Neuronal stem cell (in vitro differentiated cells): ENCODE results near the gene VPS37B.

Source experiments
- DNase-seq: peaks from one replicate; pipeline ENCODE4 v3.0.0-alpha.2; 2013; ENCODE audit warnings: low spot score
- H2AFZ ChIP-seq: one replicate; pipeline ENCODE4 v1.6.1; 2013; ENCODE audit warnings: mild to moderate bottlenecking, low read length, inconsistent platforms
- H2AK5ac ChIP-seq: 2 replicates; pipeline ENCODE4 v1.6.1; 2013; ENCODE audit warnings: low read depth, mild to moderate bottlenecking, inconsistent platforms, low read length, moderate library complexity, mixed read lengths
- H2BK120ac ChIP-seq: 2 replicates; pipeline ENCODE4 v1.6.1; 2013; ENCODE audit warnings: low read depth, mild to moderate bottlenecking, inconsistent platforms, low read length, moderate library complexity, mixed read lengths
- H2BK12ac ChIP-seq: one replicate; pipeline ENCODE4 v1.6.1; 2013; ENCODE audit warnings: low read length, inconsistent platforms
- H2BK15ac ChIP-seq: 2 replicates; pipeline ENCODE4 v1.6.1; 2013; ENCODE audit warnings: mild to moderate bottlenecking, low read length, inconsistent platforms, mixed read lengths
- H2BK5ac ChIP-seq: one replicate; pipeline ENCODE4 v1.6.1; 2013; ENCODE audit warnings: inconsistent platforms, mild to moderate bottlenecking, low read length, moderate library complexity
- H3K14ac ChIP-seq: one replicate; pipeline ENCODE4 v1.6.1; 2013; ENCODE audit warnings: low read length, inconsistent platforms
- H3K18ac ChIP-seq: 2 replicates; pipeline ENCODE4 v1.6.1; 2013; ENCODE audit warnings: low read length, inconsistent platforms
- H3K23ac ChIP-seq: 2 replicates; pipeline ENCODE4 v1.6.1; 2013; ENCODE audit warnings: low read depth, mild to moderate bottlenecking, mixed read lengths, low read length, inconsistent platforms; ENCODE audit not compliant: poor library complexity
- H3K27ac ChIP-seq: replicated peaks from 3 replicates; pipeline ENCODE4 v1.5.1; 2013; ENCODE audit warnings: low read length, inconsistent platforms
- H3K27me3 ChIP-seq, 3 experiments: 2 replicates each; pipeline ENCODE4 v1.6.1; 2013; ENCODE audit warnings: low read length in 3 of 3, mild to moderate bottlenecking in 2 of 3, inconsistent platforms in 1 of 3, low read depth in 1 of 3, mixed read lengths in 1 of 3, moderate library complexity in 1 of 3; ENCODE audit not compliant: control insufficient read depth in 3 of 3, insufficient read depth in 3 of 3
- H3K36me3 ChIP-seq, 2 donors: replicated peaks in 1 of 2; 2 replicates each; pipeline ENCODE4 v1.6.1; 2013; ENCODE audit warnings: low read length in 2 of 2; ENCODE audit not compliant: control insufficient read depth in 2 of 2, insufficient read depth in 2 of 2
- H3K4ac ChIP-seq: 2 replicates; pipeline ENCODE4 v1.6.1; 2013; ENCODE audit warnings: inconsistent platforms, mild to moderate bottlenecking, low read length, moderate library complexity
- H3K4me1 ChIP-seq, 2 donors: 1 replicate in 1 of 2; 2 replicates in 1 of 2; pipeline ENCODE4 v1.6.1; 2013; ENCODE audit warnings: low read length in 2 of 2, low read depth in 1 of 2; ENCODE audit not compliant: control insufficient read depth in 2 of 2, insufficient read depth in 1 of 2
- H3K4me2 ChIP-seq: one replicate; pipeline ENCODE4 v1.6.1; 2013; ENCODE audit warnings: mild to moderate bottlenecking, low read length, inconsistent platforms; ENCODE audit not compliant: insufficient read depth, poor library complexity, severe bottlenecking
- H3K4me3 ChIP-seq, 2 donors: 2 replicates each; pipeline ENCODE4 v1.5.1; 2013; ENCODE audit warnings: low read length in 2 of 2, mild to moderate bottlenecking in 2 of 2, inconsistent platforms in 1 of 2, moderate library complexity in 1 of 2
- H3K79me1 ChIP-seq: one replicate; pipeline ENCODE4 v1.6.1; 2013; ENCODE audit warnings: low read depth, mild to moderate bottlenecking, inconsistent platforms, low read length, moderate library complexity
- H3K9ac ChIP-seq: one replicate; pipeline ENCODE4 v1.6.1; 2013; ENCODE audit warnings: mild to moderate bottlenecking, low read depth, low read length, inconsistent platforms; ENCODE audit not compliant: poor library complexity
- H3K9me3 ChIP-seq, 2 donors: replicated peaks in 1 of 2; 2 replicates each; pipeline versions ENCODE3 to v1.6.1; 2013; ENCODE audit warnings: low read length in 2 of 2, mild to moderate bottlenecking in 2 of 2, inconsistent platforms in 1 of 2, low read depth in 1 of 2, mixed read lengths in 1 of 2, moderate library complexity in 1 of 2; ENCODE audit not compliant: control insufficient read depth in 2 of 2, insufficient read depth in 1 of 2
- H4K8ac ChIP-seq: one replicate; pipeline ENCODE4 v1.6.1; 2013; ENCODE audit warnings: low read depth, mild to moderate bottlenecking, inconsistent platforms, low read length, moderate library complexity
- H4K91ac ChIP-seq: one replicate; pipeline ENCODE4 v1.6.1; 2013; ENCODE audit warnings: low read length, low read depth, mild to moderate bottlenecking, inconsistent platforms; ENCODE audit not compliant: poor library complexity
- WGBS, 2 donors: extraction: QIAGEN DNeasy Blood & Tissue Kit; methylation state at CpG; one replicate each; pipeline ENCODE4 v1.1.7; 2013; ENCODE audit warnings: missing lambda C conversion rate in 2 of 2, mixed read lengths in 1 of 2; ENCODE audit not compliant: insufficient read length in 2 of 2, insufficient replicate concordance in 1 of 2; ENCODE audit errors: extremely low coverage in 2 of 2; 5-methylcytosine and 5-hydroxymethylcytosine counted together

VPS37B gene

DNA sequence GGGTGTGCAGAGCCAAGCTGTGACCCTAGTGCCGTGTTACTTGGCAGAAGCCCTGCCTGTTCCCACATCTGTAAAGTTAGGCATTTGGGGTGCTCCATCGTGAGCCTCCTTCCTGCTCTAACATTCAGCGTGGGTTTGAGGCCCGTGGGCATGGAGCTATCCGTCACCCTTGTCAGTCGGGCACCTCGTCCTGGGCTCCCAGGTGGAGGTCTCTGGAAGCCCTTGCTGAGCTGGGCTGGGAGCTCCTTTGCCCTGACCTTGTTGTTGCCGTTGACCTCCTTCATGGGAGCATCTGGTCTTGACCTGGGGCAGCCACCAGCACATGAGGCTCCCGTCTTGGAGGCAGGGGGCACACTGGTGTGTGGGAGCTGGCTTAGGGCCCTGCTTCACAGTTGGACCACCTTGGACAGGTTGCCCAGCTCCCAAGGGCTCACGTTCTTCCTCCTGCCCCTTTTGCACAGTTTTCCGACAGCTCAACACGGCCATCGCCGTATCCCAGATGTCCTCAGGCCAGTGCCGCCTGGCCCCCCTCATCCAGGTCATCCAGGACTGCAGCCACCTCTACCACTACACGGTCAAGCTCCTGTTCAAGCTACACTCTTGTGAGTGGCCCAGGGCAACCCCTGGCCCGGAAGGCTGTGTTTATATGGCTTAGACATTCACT lies 42.2 kb downstream of the VPS37B start:
- Histone ChIP-seq H2AFZ (no peak overlapping the region), H3K36me3 (peaks cover 6 to 31% of the 10 kb centered on the region in 2 donors)
- no peak for DNase-seq

DNA sequence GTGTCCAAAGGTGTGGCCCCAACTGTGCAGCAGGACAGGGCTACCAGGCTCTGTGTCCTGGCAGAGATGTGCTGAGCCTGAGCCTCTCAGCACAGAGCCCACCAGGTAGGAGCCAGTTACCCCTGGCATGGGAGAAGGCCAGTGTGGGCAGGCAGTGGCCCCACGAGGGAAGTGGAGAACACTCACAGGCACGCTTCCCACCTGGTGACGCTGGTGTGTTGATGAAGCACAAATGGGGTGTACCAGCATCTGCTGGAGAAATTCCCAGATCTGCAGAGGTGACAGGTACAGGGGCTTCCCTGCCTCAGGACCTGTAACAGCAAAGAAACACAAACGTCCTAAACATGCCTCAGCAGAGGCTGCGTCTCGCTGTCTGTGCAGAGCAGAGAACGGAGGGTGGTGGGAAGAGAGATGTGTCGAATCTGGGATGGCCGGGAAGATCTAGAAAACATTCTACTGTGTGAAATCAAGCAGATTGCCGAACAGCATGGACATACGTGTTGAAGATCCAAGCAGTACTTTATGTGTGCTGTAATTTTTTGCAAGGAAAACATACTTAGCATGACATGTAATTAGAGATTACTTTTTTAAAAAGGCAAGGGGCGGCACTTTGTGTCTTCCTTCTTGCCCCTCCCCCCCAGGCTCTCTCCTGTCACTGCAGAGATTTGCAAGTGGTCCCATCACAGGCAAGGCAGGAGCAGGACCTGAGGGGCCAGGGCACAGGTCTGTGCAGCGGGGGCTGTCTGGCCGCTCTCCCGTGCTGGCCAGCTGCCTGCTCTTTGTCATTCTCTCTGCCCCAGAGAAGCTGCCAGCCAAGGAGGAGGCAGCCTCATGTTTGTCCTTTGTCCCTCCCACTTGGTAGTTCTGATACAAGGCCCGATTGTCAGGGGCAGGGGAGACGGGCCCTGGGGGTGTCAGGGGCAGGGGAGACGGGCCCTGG lies 43.3 kb downstream of the VPS37B start:
- Histone ChIP-seq H3K14ac (peak overlapping the region; percentile 31), H3K27ac (no peak overlapping the region), H3K4ac (no peak overlapping the region), H2AK5ac (no peak overlapping the region), H2BK12ac (no peak overlapping the region), H3K9ac (peak overlapping the region; percentile 37), H3K27me3 (no peaks in the 10 kb centered on the region), H3K36me3 (peaks cover 6 to 28% of the 10 kb centered on the region in 2 donors), H2BK120ac (no peak overlapping the region), H4K91ac (no peak overlapping the region), H2AFZ (no peak overlapping the region), H3K18ac (peak overlapping the region; percentile 21), H3K4me3 (no peak overlapping the region), H2BK15ac (peak overlapping the region; percentile 44), H4K8ac (no peak overlapping the region), H3K23ac (no peak overlapping the region), H3K79me1 (peaks cover 2% of the 10 kb centered on the region), H3K4me2 (no peak overlapping the region), H3K9me3 (no peaks in the 10 kb centered on the region), H2BK5ac (peak overlapping the region; percentile 67), H3K4me1 (peaks cover 8 to 10% of the 10 kb centered on the region in 2 donors)
- WGBS, 2 donors, result no CpG with 5 or more reads among the region's 18 CpGs
- no peak for DNase-seq

More for the DNA sequence above, 42.2 kb downstream of the VPS37B start:
- no peak overlapping the region for H4K91ac ChIP-seq
- H3K27ac ChIP-seq, result no peak overlapping the region
- H3K9ac ChIP-seq, result peak overlapping the region; percentile 44
- no peak overlapping the region for H3K4me2 ChIP-seq
- H3K14ac ChIP-seq, result peak overlapping the region; percentile 82
- H4K8ac ChIP-seq, result peak overlapping the region; percentile 43
- H2BK15ac ChIP-seq, result no peak overlapping the region
- peak overlapping the region; percentile 80 for H3K18ac ChIP-seq
- H3K23ac ChIP-seq, result peak overlapping the region; percentile 89
- H2BK12ac ChIP-seq, result peak overlapping the region; percentile 84
- no peak overlapping the region for H2BK120ac ChIP-seq
- H2BK5ac ChIP-seq, result no peak overlapping the region
- peaks cover 8 to 10% of the 10 kb centered on the region in 2 donors for H3K4me1 ChIP-seq
- peak overlapping the region in 1 of 2 donors; percentile 0 for H3K4me3 ChIP-seq
- no CpG with 5 or more reads among the region's 17 CpGs for WGBS, 2 donors
- H3K9me3 ChIP-seq, result no peaks in the 10 kb centered on the region
- H3K4ac ChIP-seq, result no peak overlapping the region
- peak overlapping the region; percentile 70 for H2AK5ac ChIP-seq
- H3K79me1 ChIP-seq, result peaks cover 2% of the 10 kb centered on the region
- no peaks in the 10 kb centered on the region for H3K27me3 ChIP-seq

DNA sequence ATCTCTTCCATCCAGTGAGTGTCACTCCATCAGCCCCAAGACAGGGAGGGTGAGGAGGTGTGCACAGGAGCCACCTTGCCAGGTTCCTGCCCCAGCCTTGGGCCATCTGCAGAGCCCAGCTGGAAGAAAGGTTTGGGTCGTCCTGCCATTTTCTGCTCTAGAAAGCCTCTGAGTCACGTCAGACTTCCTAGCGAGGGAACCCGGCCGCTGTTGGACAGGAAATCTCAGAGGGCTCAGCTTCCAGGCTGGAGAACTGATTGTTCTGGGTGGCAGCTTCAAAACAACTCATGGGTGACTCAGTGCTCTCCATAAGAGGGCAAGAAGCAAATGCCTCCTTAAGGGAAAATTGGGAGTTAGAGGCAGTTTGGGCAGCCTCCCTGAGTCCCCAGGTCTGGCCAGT lies 44.1 kb downstream of the VPS37B start:
- Histone ChIP-seq H3K27ac (no peak overlapping the region), H3K36me3 (peaks cover 6 to 21% of the 10 kb centered on the region in 2 donors), H2BK12ac (no peak overlapping the region), H2BK15ac (peak overlapping the region; percentile 44), H3K4me2 (no peak overlapping the region), H3K9me3 (no peaks in the 10 kb centered on the region), H3K18ac (peak overlapping the region; percentile 21), H3K4me1 (peaks cover 8 to 10% of the 10 kb centered on the region in 2 donors), H3K9ac (no peak overlapping the region), H2AFZ (no peak overlapping the region), H4K8ac (no peak overlapping the region), H3K14ac (peak overlapping the region; percentile 31), H3K4me3 (no peak overlapping the region), H2BK5ac (peak overlapping the region; percentile 67), H3K79me1 (peaks cover 4% of the 10 kb centered on the region), H3K23ac (no peak overlapping the region), H2BK120ac (no peak overlapping the region), H3K4ac (no peak overlapping the region), H3K27me3 (no peaks in the 10 kb centered on the region), H2AK5ac (no peak overlapping the region), H4K91ac (no peak overlapping the region)
- no CpG with 5 or more reads among the region's 5 CpGs for WGBS, 2 donors
- no peak for DNase-seq
